GM06990 (cell line): Measurements from ENCODE around the gene MAEA.

Experiments used
- DNase-seq: peaks from one replicate; pipeline ENCODE4 v3.0.0-alpha.2; 2011; ENCODE audit not compliant: insufficient read length; ENCODE audit errors: extremely low read depth
- H3K27me3 ChIP-seq: replicated peaks from 2 replicates; pipeline ENCODE4 v1.6.0; 2011; ENCODE audit warnings: low read length; ENCODE audit not compliant: control insufficient read depth, insufficient read depth
- H3K36me3 ChIP-seq: 2 replicates; pipeline ENCODE4 v1.5.1; 2011; ENCODE audit warnings: low read length; ENCODE audit not compliant: control insufficient read depth, insufficient read depth
- H3K4me3 ChIP-seq: replicated peaks from 2 replicates; pipeline ENCODE4 v1.5.1; 2011; ENCODE audit warnings: low read depth, mild to moderate bottlenecking, control low read depth, low read length
- TF ChIP-seq, protein P1 (sequence below): IDR thresholded peaks from 2 replicates; pipeline ENCODE4 v1.5.1; 2011; ENCODE audit warnings: low read length, control low read depth, mild to moderate bottlenecking, inconsistent platforms; ENCODE audit not compliant: insufficient read depth, poor library complexity, severe bottlenecking

The MAEA gene

DNA sequence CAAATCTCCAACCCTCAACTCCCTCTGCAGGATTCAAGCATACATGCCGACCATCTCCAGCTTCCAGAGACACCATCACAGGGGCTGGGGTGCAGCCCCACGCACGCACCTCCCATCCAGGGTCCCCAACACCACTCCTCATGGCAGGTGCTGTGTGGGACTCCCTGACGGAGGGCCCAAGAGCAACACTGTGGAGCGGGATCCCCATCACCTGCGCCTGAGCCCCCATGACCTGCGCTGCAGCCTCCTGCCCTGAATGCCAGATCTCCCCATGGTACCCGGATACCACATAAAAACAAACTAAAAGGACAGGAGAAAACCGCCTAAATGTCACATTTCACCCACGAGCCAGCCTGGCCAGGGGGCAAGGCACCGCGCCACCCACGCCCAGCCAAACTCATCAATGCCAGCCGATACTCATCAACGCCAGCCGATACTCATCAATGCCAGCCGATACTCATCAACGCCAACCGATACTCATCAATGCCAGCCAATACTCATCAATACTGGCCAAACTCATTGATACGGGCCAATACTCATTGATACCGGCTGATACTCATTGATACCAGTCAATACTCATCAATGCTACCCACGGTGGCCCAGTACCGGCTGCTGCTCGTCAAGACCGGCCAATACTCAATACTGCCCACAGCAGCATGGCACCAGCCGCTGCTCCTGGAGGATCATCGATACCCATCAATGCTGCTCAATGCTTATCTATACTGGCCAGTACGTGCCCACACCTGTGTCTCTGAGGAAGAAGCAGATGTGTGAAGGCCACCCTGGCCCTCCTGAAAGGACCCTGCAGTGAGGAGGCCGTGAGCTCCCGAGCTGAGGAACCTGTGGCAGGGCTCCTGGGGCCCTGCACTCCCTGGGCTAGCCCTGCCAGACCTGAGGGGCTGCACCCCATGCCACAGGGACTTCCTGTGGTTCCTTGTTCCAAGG is 46.9 kb upstream of the MAEA start:
- peaks cover 17% of the 10 kb centered on the region for H3K36me3 ChIP-seq
- TF ChIP-seq, protein P1, sequence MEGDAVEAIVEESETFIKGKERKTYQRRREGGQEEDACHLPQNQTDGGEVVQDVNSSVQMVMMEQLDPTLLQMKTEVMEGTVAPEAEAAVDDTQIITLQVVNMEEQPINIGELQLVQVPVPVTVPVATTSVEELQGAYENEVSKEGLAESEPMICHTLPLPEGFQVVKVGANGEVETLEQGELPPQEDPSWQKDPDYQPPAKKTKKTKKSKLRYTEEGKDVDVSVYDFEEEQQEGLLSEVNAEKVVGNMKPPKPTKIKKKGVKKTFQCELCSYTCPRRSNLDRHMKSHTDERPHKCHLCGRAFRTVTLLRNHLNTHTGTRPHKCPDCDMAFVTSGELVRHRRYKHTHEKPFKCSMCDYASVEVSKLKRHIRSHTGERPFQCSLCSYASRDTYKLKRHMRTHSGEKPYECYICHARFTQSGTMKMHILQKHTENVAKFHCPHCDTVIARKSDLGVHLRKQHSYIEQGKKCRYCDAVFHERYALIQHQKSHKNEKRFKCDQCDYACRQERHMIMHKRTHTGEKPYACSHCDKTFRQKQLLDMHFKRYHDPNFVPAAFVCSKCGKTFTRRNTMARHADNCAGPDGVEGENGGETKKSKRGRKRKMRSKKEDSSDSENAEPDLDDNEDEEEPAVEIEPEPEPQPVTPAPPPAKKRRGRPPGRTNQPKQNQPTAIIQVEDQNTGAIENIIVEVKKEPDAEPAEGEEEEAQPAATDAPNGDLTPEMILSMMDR: no peak

DNA sequence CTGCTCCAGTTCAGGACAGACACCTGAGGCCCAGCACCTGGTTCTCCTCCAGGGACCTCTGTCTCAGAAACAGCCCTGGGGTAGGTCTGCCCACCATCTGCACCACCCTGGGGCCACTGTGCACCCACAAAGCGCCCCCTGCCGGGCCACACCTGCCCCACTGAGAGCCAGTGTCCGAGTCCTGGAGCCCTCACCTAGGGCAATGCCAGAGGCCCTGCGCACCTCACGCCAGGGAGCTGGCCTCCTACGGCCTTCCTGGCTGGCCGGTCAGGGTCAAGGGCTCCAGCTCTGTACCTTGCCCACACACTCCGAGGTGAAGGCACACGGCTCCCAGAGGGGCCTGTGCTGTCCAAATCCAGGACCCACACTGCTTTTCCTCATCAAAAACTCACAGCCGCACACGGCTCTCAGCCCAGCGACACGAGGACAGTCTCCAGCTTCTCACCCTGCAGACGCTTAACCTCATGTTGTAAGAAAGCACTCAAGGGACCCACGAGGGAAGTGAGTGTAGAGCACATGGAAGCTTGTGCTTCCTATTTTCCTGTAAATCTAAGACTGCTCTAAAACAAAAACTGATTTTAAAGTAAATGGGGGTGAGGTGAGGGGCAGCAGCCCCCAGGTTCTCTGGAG is 46.1 kb upstream of the MAEA start:
- H3K4me3 ChIP-seq: no peak overlapping the region
- TF ChIP-seq, protein P1: peak; percentile 58
- H3K36me3 ChIP-seq: peaks cover 15% of the 10 kb centered on the region
- H3K27me3 ChIP-seq: no peaks in the 10 kb centered on the region
- DNase-seq: peak; percentile 28

More for the DNA sequence above, 46.9 kb upstream of the MAEA start:
- Histone ChIP-seq H3K4me3 (no peak overlapping the region), H3K27me3 (no peaks in the 10 kb centered on the region)
- DNase-seq: no peak

DNA sequence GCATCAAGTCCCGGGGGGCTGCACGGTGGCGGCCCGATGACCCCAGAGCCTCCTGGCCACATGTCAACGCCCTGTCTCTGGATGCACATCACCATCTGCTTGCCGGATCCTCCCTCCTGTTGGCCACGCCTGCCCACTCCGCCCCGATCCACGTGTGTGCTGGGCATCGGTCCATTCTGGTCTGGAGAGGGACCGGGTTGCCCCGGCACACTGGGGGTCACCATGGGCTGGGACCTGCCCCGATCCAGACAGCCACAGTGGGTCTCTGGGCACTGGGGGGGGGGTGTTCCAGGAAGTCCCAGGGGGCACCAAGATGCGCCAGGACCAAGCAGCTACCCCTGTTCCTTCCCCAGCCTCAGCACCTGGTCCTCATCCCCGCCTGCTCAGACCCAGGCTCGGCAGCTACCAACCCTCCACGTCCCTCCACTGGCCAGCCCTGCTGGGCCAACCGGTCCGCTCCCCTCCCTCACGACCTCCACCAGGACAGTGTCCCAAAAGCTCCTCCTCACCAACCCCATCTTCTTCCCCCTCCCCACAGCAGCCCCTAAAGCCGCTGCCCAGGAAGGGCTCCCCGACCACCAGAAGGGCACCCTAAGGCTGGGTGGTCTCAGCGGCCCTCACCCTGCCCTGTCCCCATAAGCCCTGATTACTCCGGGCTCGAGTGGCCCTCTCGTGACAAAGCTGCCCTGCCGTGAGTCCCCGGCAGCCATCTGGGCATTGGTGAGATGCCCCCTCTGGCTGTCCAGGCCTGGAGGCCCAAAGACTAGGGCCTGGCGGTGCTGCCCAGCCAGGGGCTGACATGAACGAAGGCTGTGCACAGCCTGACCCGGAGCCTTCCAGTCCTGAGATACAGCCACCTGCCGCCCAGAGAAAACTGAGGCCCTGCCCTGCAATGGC is 45.4 kb upstream of the MAEA start:
- no peak for DNase-seq
- Histone ChIP-seq H3K4me3 (no peak overlapping the region), H3K36me3 (peaks cover 11% of the 10 kb centered on the region), H3K27me3 (no peaks in the 10 kb centered on the region)
- TF ChIP-seq, protein P1: no peak

DNA sequence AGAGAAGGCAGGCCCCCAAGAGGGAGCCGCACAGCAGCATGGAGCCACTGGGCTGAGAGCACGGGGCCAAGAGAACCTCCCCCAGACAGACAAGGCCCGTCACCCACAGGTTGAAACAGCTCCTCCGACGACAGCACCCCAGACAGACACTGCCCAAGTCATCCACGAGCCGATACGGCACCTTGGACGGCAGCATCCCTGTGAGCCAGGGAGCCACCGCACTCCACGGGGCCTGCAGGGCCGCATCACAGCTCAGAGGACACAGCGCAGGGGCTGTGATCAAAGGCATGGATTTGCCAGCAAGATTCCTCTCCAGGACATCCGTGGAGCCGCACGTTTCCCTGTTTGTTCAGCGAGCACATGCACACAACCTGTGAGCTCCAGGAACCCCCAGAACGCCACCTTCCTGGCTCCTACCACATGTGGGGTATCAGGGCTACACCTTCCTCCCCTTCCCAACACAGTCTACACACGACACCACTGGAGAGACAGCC is 44.7 kb upstream of the MAEA start:
- Histone ChIP-seq H3K4me3 (no peak overlapping the region), H3K36me3 (peaks cover 8% of the 10 kb centered on the region), H3K27me3 (no peaks in the 10 kb centered on the region)
- DNase-seq: peak; percentile 10
- TF ChIP-seq, protein P1: no peak

DNA sequence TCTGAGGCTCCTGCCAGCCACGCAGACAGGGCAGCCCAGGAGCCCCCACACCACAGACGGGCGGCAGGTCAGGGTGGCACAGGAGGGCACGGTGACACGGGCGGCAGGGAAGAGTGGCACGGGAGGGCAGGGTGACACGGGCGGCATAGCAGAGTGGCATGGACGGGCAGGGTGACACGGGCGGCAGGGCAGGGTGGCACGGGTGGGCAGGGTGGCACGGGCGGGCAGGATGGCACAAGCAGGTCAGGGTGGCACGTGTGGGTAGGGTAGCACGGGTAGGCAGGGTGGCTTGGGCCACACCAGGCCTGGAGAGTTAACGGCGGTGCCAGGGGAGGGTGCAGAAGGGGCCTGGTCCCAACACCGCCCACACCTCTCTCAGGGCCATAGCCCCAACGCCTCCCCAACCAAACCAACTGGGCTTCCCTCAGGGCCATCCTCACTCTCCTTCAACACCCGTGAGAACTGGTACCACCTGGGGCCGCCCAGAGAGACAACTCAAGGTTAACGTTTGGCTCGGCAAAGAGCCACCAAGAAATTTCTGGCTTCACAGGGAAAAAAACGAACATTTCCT is 44.1 kb upstream of the MAEA start:
- Histone ChIP-seq H3K4me3 (no peak overlapping the region), H3K27me3 (no peaks in the 10 kb centered on the region), H3K36me3 (peaks cover 7% of the 10 kb centered on the region)
- DNase-seq: no peak
- TF ChIP-seq, protein P1: no peak
